K562 (cell line): ENCODE results near the gene GON4L. TPM values are rescaled to one million over a fixed set of nuclear protein-coding genes. Genes with fewer than 3 reads are reported as not detected.

ENCODE experiments used
- ATAC-seq: fragments of 200-7000 bp; cut with Tn5 transposase; 3 replicates; pipeline ENCODE4 v1.9.1; 2020; ENCODE audit warnings: moderate library complexity
- BruUV-seq: library from RNA; stranded (reverse); fragments of 400-500 nt; replicated peaks from 2 replicates; lab custom pipeline; 2021; lab: Mats Ljungman, UMichigan
- CTCF ChIA-PET: fragments of 300-600 bp; formaldehyde crosslinking; extraction: SDS; loops from one replicate; lab custom pipeline; 2021; ENCODE audit warnings: low intra/inter-chr PET ratio; lab: Yijun Ruan, JAX
- POLR2A ChIA-PET: fragments of 300-600, 350-650 bp; sonication (Branson Sonifier 250); formaldehyde crosslinking; extraction: SDS; loops from one replicate; lab custom pipeline; 2021; ENCODE audit warnings: antibody characterized with exemption, inconsistent platforms; lab: Yijun Ruan, JAX
- DNase-seq, 4 experiments: peaks; one replicate each; pipeline versions ENCODE4 v3.0.0 to v3.0.0-alpha.2; 2011 to 2018; ENCODE audit warnings: low spot score in 3 of 4, mixed read lengths in 3 of 4; ENCODE audit errors: extremely low read depth in 1 of 4
- FAIRE-seq: peaks from 2 replicates; lab custom pipeline; 2011; peaks lifted over from hg19 to GRCh38; lab: Jason Lieb, UNC
- H2AFZ ChIP-seq: 2 replicates; pipeline ENCODE4 v1.6.0; 2011; ENCODE audit warnings: low read depth, low read length, control low read depth, inconsistent platforms
- H3K27ac ChIP-seq: fragments of 200-600 bp; 3 replicates; pipeline ENCODE4 v1.8.0; 2011; ENCODE audit warnings: low read depth, mild to moderate bottlenecking, control low read depth, inconsistent platforms, low read length, moderate library complexity, mixed read lengths; ENCODE audit errors: extremely low read depth
- H3K27me3 ChIP-seq, 2 experiments: fragments of 300-600 bp in 1 of 2; 2 replicates in 1 of 2; 3 replicates in 1 of 2; pipeline versions ENCODE4 v1.6.0 to v1.8.0; 2011; ENCODE audit warnings: inconsistent platforms in 2 of 2, low read length in 2 of 2, mild to moderate bottlenecking in 1 of 2, mixed read lengths in 1 of 2, moderate library complexity in 1 of 2; ENCODE audit not compliant: control insufficient read depth in 2 of 2, insufficient read depth in 2 of 2
- H3K36me3 ChIP-seq: fragments of 300-600 bp; 3 replicates; pipeline ENCODE4 v1.8.0; 2011; ENCODE audit warnings: mild to moderate bottlenecking, low read length, inconsistent platforms; ENCODE audit not compliant: control insufficient read depth, insufficient read depth
- H3K4me1 ChIP-seq, 2 experiments: fragments of 200-600 bp in 1 of 2; replicated peaks in 1 of 2; 2 replicates in 1 of 2; 3 replicates in 1 of 2; pipeline versions ENCODE4 v1.5.1 to v1.8.0; 2011; ENCODE audit warnings: inconsistent platforms in 2 of 2, low read length in 2 of 2, mild to moderate bottlenecking in 1 of 2, mixed read lengths in 1 of 2, moderate library complexity in 1 of 2; ENCODE audit not compliant: control insufficient read depth in 2 of 2, insufficient read depth in 2 of 2
- H3K4me2 ChIP-seq: 2 replicates; pipeline ENCODE4 v1.6.1; 2011; ENCODE audit warnings: low read length, control low read depth, inconsistent platforms, mixed read lengths; ENCODE audit not compliant: insufficient read depth
- H3K4me3 ChIP-seq: fragments of 200-600 bp; sonication (generic), shearing (Covaris generic); 2 replicates; pipeline ENCODE4 v1.5.1; 2016; ENCODE audit warnings: control low read depth, inconsistent platforms
- H3K79me2 ChIP-seq: fragments of 200-600 bp; 3 replicates; pipeline ENCODE4 v1.8.0; 2011; ENCODE audit warnings: low read length, inconsistent platforms; ENCODE audit not compliant: control insufficient read depth, insufficient read depth
- H3K9ac ChIP-seq, 2 experiments: 2 replicates each; pipeline versions ENCODE4 v1.6.0 to v1.6.1; 2011; ENCODE audit warnings: low read depth in 2 of 2, low read length in 2 of 2, control low read depth in 1 of 2, inconsistent platforms in 1 of 2, mild to moderate bottlenecking in 1 of 2, mixed read lengths in 1 of 2; ENCODE audit not compliant: insufficient read depth in 1 of 2
- H3K9me1 ChIP-seq: one replicate; pipeline ENCODE4 v1.6.0; 2011; ENCODE audit warnings: inconsistent platforms, mild to moderate bottlenecking, low read length, moderate library complexity; ENCODE audit not compliant: control insufficient read depth, insufficient read depth
- H3K9me3 ChIP-seq: replicated peaks from 2 replicates; pipeline ENCODE4 v1.5.1; 2011; ENCODE audit warnings: low read depth, low read length, inconsistent platforms; ENCODE audit not compliant: control insufficient read depth, insufficient read depth
- H4K20me1 ChIP-seq: replicated peaks from 2 replicates; pipeline ENCODE4 v1.6.1; 2011; ENCODE audit warnings: low read length, inconsistent platforms, mixed read lengths; ENCODE audit not compliant: control insufficient read depth, insufficient read depth
- BRD4 ChIP-seq: fragments of 200-600 bp; sonication (generic); IDR thresholded peaks from 2 replicates; pipeline ENCODE4 v1.6.1; 2017; ENCODE audit warnings: inconsistent platforms
- CHCHD3 ChIP-seq: fragments of 250-450 bp; sonication (Bioruptor Pico); IDR thresholded peaks from 2 replicates; pipeline ENCODE4 v2.1.2; 2022; ENCODE audit warnings: mild to moderate bottlenecking
- FOXJ2 ChIP-seq: fragments of 200-800 bp; sonication (Bioruptor generic); IDR thresholded peaks from 2 replicates; pipeline ENCODE4 v1.6.1; 2016; ENCODE audit warnings: missing genetic modification characterization, missing compliant biosample characterization
- HCFC1 ChIP-seq: IDR thresholded peaks from 2 replicates; pipeline ENCODE4 v1.6.1; 2012; ENCODE audit warnings: low read depth, low read length, improper control_type of control experiment
- HMBOX1 ChIP-seq: sonication (generic); IDR thresholded peaks from 2 replicates; pipeline ENCODE4 v1.6.1; 2016
- IFI16 ChIP-seq: fragments of 250-450 bp; sonication (Bioruptor Pico); IDR thresholded peaks from 2 replicates; pipeline ENCODE4 v2.1.2; 2022; ENCODE audit warnings: mild to moderate bottlenecking, inconsistent platforms
- JUND ChIP-seq, 2 experiments: IDR thresholded peaks; 2 replicates in 1 of 2; 3 replicates in 1 of 2; pipeline ENCODE4 v1.6.1; 2011; ENCODE audit warnings: borderline replicate concordance in 2 of 2, low read depth in 2 of 2, low read length in 2 of 2, improper control_type of control experiment in 1 of 2, missing biosample characterization in 1 of 2, missing genetic modification characterization in 1 of 2, missing genetic modification reagents in 1 of 2
- KLF16 ChIP-seq: IDR thresholded peaks from 2 replicates; pipeline ENCODE4 v1.6.1; 2016; ENCODE audit warnings: antibody characterized with exemption
- MXD1 ChIP-seq: fragments of 250-450 bp; sonication (Bioruptor Pico); IDR thresholded peaks from 2 replicates; pipeline ENCODE4 v1.8.0; 2021; ENCODE audit warnings: borderline replicate concordance, mild to moderate bottlenecking, moderate library complexity; ENCODE audit not compliant: poor library complexity, severe bottlenecking
- NFYB ChIP-seq: IDR thresholded peaks from 2 replicates; pipeline ENCODE4 v1.6.1; 2011; ENCODE audit warnings: mild to moderate bottlenecking, moderate library complexity; ENCODE audit not compliant: insufficient read length; ENCODE audit errors: extremely low read depth
- PBX2 ChIP-seq, 2 experiments: IDR thresholded peaks in 1 of 2; conservative IDR thresholded peaks in 1 of 2; 2 replicates each; pipeline ENCODE4 v1.6.1; 2016; ENCODE audit warnings: low read depth in 2 of 2, mild to moderate bottlenecking in 1 of 2, missing compliant biosample characterization in 1 of 2, missing genetic modification characterization in 1 of 2, moderate library complexity in 1 of 2
- SMARCC2 ChIP-seq: fragments of 450-650 bp; IDR thresholded peaks from 2 replicates; pipeline ENCODE4 v1.6.1; 2017; ENCODE audit warnings: antibody characterized with exemption, moderate library complexity, mild to moderate bottlenecking, low read depth
- ZBTB34 ChIP-seq: fragments of 250-450 bp; sonication (Bioruptor Pico); IDR thresholded peaks from 2 replicates; pipeline ENCODE4 v1.8.0; 2021; ENCODE audit warnings: mild to moderate bottlenecking, moderate library complexity
- ZNF655 ChIP-seq: fragments of 250-450 bp; sonication (Bioruptor Pico); IDR thresholded peaks from 2 replicates; pipeline ENCODE4 v1.5.0; 2021
- WGBS: fragments of 100-300 bp; shearing (Covaris generic); methylation state at CpG from one replicate; pipeline ENCODE4 v1.1.6; 2016; ENCODE audit warnings: low coverage, mixed read lengths; ENCODE audit not compliant: insufficient coverage; ENCODE audit errors: missing lambda C conversion rate; 5-methylcytosine and 5-hydroxymethylcytosine counted together
- in situ Hi-C: fragments of 300-500 bp; cut with MboI; formaldehyde crosslinking; loops from 4 replicates; pipeline ENCODE4 v1.15.0; 2018; ENCODE audit warnings: inconsistent platforms, mixed read lengths
- intact Hi-C: fragments of 100-400 bp; cut with micrococcal nuclease; formaldehyde crosslinking; loops from 2 replicates; pipeline ENCODE4 v1.14.2; 2022
- polyA plus RNA-seq, 8 experiments: library from polyadenylated mRNA; depleted of rRNA in 4 of 8; stranded (reverse) in 5 of 8; unstranded in 3 of 8; fragments of >200 nt; fragmentation: Nextera tagmentation in 2 of 8; fragmentation: Illumina TruSeq in 1 of 8; extraction: Ambion mirVana in 2 of 8; extraction: Trizol in 1 of 8; gene quantifications; 2 replicates each; pipeline versions ENCODE4 v1.2.1 to v1.2.3, GENCODE V29; 2011 to 2014; ENCODE audit warnings: inconsistent platforms in 1 of 8, missing spikeins in 1 of 8
- total RNA-seq, 7 experiments: library from RNA; depleted of rRNA in 6 of 7; stranded (reverse); fragments of >200 nt in 6 of 7; fragmentation: Illumina TruSeq in 2 of 7; extraction: Trizol in 2 of 7; gene quantifications; 2 replicates each; pipeline versions ENCODE4 v1.2.1 to v1.2.3, GENCODE V29; 2011 to 2021; ENCODE audit warnings: low replicate concordance in 1 of 7

The GON4L gene
- total and polyA plus RNA-seq, 9 of the 15 experiments (the other 6 are each of a cell fraction or from before 2014, with no cell fraction given): 20.2 to 47.4 (median 33.6) TPM

- Histone ChIP-seq H3K27ac (no peak overlapping the region), H3K9me1 (no peaks in the 10 kb centered on the region), H3K27me3 (no peaks in the 10 kb centered on the region), H2AFZ (no peak overlapping the region), H3K9ac (no peak overlapping the region), H3K4me3 (no peak overlapping the region), H3K9me3 (no peaks in the 10 kb centered on the region), H4K20me1 (no peaks in the 10 kb centered on the region), H3K36me3 (peaks cover 61% of the 10 kb centered on the region), H3K79me2 (no peaks in the 10 kb centered on the region), H3K4me2 (no peak overlapping the region), H3K4me1 (no peaks in the 10 kb centered on the region; a peak in 1 of 5 replicates)
- DNase-seq: no peak
- ChIA-PET CTCF (no interaction called here), POLR2A (interaction anchor here (0.6 kb wide), 2 partner anchors 89 to 190 kb away, joined by 3 to 4 read pairs; partner anchors contain the start of gene YY1AP1)
- no TSS peak for BruUV-seq
- ATAC-seq: no peak
- WGBS: 85% methylated on average over 3 of the region's 3 CpGs
- in situ Hi-C loops (no loop called here), intact Hi-C loops (no loop called here)
- no peak for TF ChIP-seq ZBTB34 (CRISPR knock-in tag)
- TF ChIP-seq ZNF655 (CRISPR knock-in tag): no peak
- TF ChIP-seq IFI16 (CRISPR knock-in tag): no peak
- TF ChIP-seq CHCHD3: no peak
- TF ChIP-seq SMARCC2: no peak
- TF ChIP-seq HMBOX1: no peak
- no peak for TF ChIP-seq NFYB
- no peak for TF ChIP-seq MXD1 (CRISPR knock-in tag)
- no peak for TF ChIP-seq HCFC1
- no peak for TF ChIP-seq KLF16
- TF ChIP-seq BRD4: no peak
- TF ChIP-seq FOXJ2 (tag): no peak
- no peak for TF ChIP-seq PBX2 (CRISPR knock-in tag; IDR thresholded peaks at IDR 0.05; ENCODE audit: low read depth)
- TF ChIP-seq PBX2 (tag; conservative IDR thresholded peaks at IDR 0.05; ENCODE audit: low read depth): no peak
- no peak for TF ChIP-seq JUND (IDR thresholded peaks at IDR 0.05; ENCODE audit: borderline replicate concordance, low read depth, low read length)
- no peak for TF ChIP-seq JUND (tag; IDR thresholded peaks at IDR 0.05; ENCODE audit: borderline replicate concordance, low read depth, low read length)
- no peak for FAIRE-seq
These were observed 79.4 kb downstream of the GON4L start for GRCh38 chr1:155777582-155777981.
